ENCODE results near the gene CD247. TPM values are rescaled to one million over a fixed set of nuclear protein-coding genes. Genes with fewer than 3 reads are reported as not detected.

CD247 gene
- total and polyA plus RNA-seq, 9 of the 15 experiments (the other 6 are each of a cell fraction or from before 2014, with no cell fraction given), result 0.08 to 0.42 (median 0.28) TPM; not detected in 5

- no peak for FAIRE-seq
- no peaks in the 10 kb centered on the region for H4K20me1 ChIP-seq (replicated peaks; ENCODE audit: control insufficient read depth, insufficient read depth, low read length)
- in situ Hi-C loops (cut with MboI), result no loop called here
- BruUV-seq (replicated peaks), result no TSS peak
- H3K27me3 ChIP-seq (ENCODE audit: control insufficient read depth in 2 of 2, insufficient read depth in 2 of 2, low read length in 2 of 2), result peaks cover 9% of the 10 kb centered on the region in 2 experiments; a peak in 3 of 5 replicates
- ChIA-PET POLR2A (interaction anchor here (0.9 to 1.9 kb wide), 7 partner anchors 8 to 37 kb away, joined by 3 to 6 read pairs (median 4); partner anchors contain the start of gene CREG1), CTCF (ENCODE audit: low intra/inter-chr PET ratio) (no interaction called here)
- no peak overlapping the region for H3K4me3 ChIP-seq
- no peaks in the 10 kb centered on the region for H3K36me3 ChIP-seq (ENCODE audit: control insufficient read depth, insufficient read depth, low read length)
- H3K4me1 ChIP-seq (replicated peaks in 1 of 2; ENCODE audit: control insufficient read depth in 2 of 2, insufficient read depth in 2 of 2, low read length in 2 of 2), result peaks cover 9 to 12% of the 10 kb centered on the region in 2 experiments; a peak in 4 of 5 replicates
- no peak for DNase-seq (ENCODE audit: extremely low read depth in 1 of 4, low spot score in 3 of 4)
- no peak for TF ChIP-seq ZNF23 (CRISPR knock-in tag; IDR thresholded peaks at IDR 0.05)
- TF ChIP-seq DACH1 (IDR thresholded peaks at IDR 0.05; ENCODE audit: partially characterized antibody), result peak; percentile 21
- H3K27ac ChIP-seq (ENCODE audit: extremely low read depth, low read depth, low read length), result peak overlapping the region; percentile 26; the same call in 1 of the 3 replicates
- no peaks in the 10 kb centered on the region for H3K9me3 ChIP-seq (replicated peaks; ENCODE audit: control insufficient read depth, insufficient read depth, low read depth, low read length)
- intact Hi-C loops (cut with micrococcal nuclease), result no loop called here
- H3K9me1 ChIP-seq (ENCODE audit: control insufficient read depth, insufficient read depth, low read length), result no peaks in the 10 kb centered on the region
- peak overlapping the region; percentile 45 to 78; a peak in 2 of 4 replicates for H3K9ac ChIP-seq (ENCODE audit: insufficient read depth in 1 of 2, low read depth in 2 of 2, low read length in 2 of 2)
- ATAC-seq, result peak; percentile 18; the same call in 1 of the 3 replicates
- WGBS (ENCODE audit: insufficient coverage, low coverage, missing lambda C conversion rate), result 52% methylated on average over 19 of the region's 19 CpGs
- H3K79me2 ChIP-seq (ENCODE audit: control insufficient read depth, insufficient read depth, low read length), result no peaks in the 10 kb centered on the region
- H2AFZ ChIP-seq (ENCODE audit: low read depth, low read length), result peak overlapping the region; percentile 97
- peak overlapping the region; percentile 68 for H3K4me2 ChIP-seq (ENCODE audit: insufficient read depth, low read length)
These were observed 1.6 kb downstream of the CD247 start for GRCh38 chr1:167516404-167517388.

GRCh38 chr1:167515893-167516321 is 2.4 kb downstream of the CD247 start:
- no peak for FAIRE-seq
- Histone ChIP-seq H3K36me3 (ENCODE audit: control insufficient read depth, insufficient read depth, low read length) (no peaks in the 10 kb centered on the region), H3K79me2 (ENCODE audit: control insufficient read depth, insufficient read depth, low read length) (no peaks in the 10 kb centered on the region), H3K4me2 (ENCODE audit: insufficient read depth, low read length) (no peak overlapping the region), H3K4me3 (no peak overlapping the region), H3K9ac (ENCODE audit: insufficient read depth in 1 of 2, low read depth in 2 of 2, low read length in 2 of 2) (no peak overlapping the region), H2AFZ (ENCODE audit: low read depth, low read length) (no peak overlapping the region), H3K27me3 (ENCODE audit: control insufficient read depth in 2 of 2, insufficient read depth in 2 of 2, low read length in 2 of 2) (peaks cover 14% of the 10 kb centered on the region in 2 experiments; a peak in 3 of 5 replicates), H3K27ac (ENCODE audit: extremely low read depth, low read depth, low read length) (no peak overlapping the region), H4K20me1 (replicated peaks; ENCODE audit: control insufficient read depth, insufficient read depth, low read length) (no peaks in the 10 kb centered on the region), H3K9me3 (replicated peaks; ENCODE audit: control insufficient read depth, insufficient read depth, low read depth, low read length) (no peaks in the 10 kb centered on the region), H3K9me1 (ENCODE audit: control insufficient read depth, insufficient read depth, low read length) (no peaks in the 10 kb centered on the region), H3K4me1 (replicated peaks in 1 of 2; ENCODE audit: control insufficient read depth in 2 of 2, insufficient read depth in 2 of 2, low read length in 2 of 2) (peaks cover 9 to 12% of the 10 kb centered on the region in 2 experiments; a peak in 4 of 5 replicates)
- peak in 1 of 4 experiments; percentile 7 for DNase-seq (ENCODE audit: extremely low read depth in 1 of 4, low spot score in 3 of 4)
- 46% methylated on average over 4 of the region's 4 CpGs for WGBS (ENCODE audit: insufficient coverage, low coverage, missing lambda C conversion rate)
- POLR2A ChIA-PET, result interaction anchor here (0.9 to 1.9 kb wide), 5 partner anchors 8 to 22 kb away, joined by 3 to 7 read pairs (median 3); no protein-coding TSS in a partner anchor
- intact Hi-C loops (cut with micrococcal nuclease), result no loop called here
- in situ Hi-C loops (cut with MboI), result no loop called here
- no TSS peak for BruUV-seq (replicated peaks)
- ATAC-seq, result no peak
- CTCF ChIA-PET (ENCODE audit: low intra/inter-chr PET ratio), result no interaction called here
- TF ChIP-seq CHCHD3 (CRISPR knock-in tag; IDR thresholded peaks at IDR 0.05) (no peak), IRF1 (CRISPR knock-in tag; IDR thresholded peaks at IDR 0.05; ENCODE audit: borderline replicate concordance) (no peak), CC2D1A (IDR thresholded peaks at IDR 0.05) (no peak), ADNP (tag; IDR thresholded peaks at IDR 0.05) (peak; percentile 68), ZNF41 (CRISPR knock-in tag; conservative IDR thresholded peaks at IDR 0.05) (no peak), PTTG1 (tag; IDR thresholded peaks at IDR 0.05; ENCODE audit: low read depth) (no peak), ZNF707 (CRISPR knock-in tag; conservative IDR thresholded peaks at IDR 0.05) (no peak), KDM1A (IDR thresholded peaks at IDR 0.05) (peak; percentile 74 to 90), EP300 (IDR thresholded peaks at IDR 0.05; ENCODE audit: low read length) (no peak)
- TF ChIP-seq, protein P1, sequence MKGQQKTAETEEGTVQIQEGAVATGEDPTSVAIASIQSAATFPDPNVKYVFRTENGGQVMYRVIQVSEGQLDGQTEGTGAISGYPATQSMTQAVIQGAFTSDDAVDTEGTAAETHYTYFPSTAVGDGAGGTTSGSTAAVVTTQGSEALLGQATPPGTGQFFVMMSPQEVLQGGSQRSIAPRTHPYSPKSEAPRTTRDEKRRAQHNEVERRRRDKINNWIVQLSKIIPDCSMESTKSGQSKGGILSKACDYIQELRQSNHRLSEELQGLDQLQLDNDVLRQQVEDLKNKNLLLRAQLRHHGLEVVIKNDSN (CRISPR knock-in tag; IDR thresholded peaks at IDR 0.05), result peak; percentile 45; the same call in 1 of the 2 replicates
